ENCODE data around the gene C10orf95.

C10orf95 gene

GRCh38 chr10:102435133-102435497 is 16.2 kb downstream of the C10orf95 start:
- DNase-seq (ENCODE audit: low read depth in 2 of 2) = no peak

GRCh38 chr10:102434394-102435132 is 16.8 kb downstream of the C10orf95 start:
- no peak for DNase-seq (ENCODE audit: low read depth in 2 of 2)

- DNase-seq (ENCODE audit: low read depth in 2 of 2) = no peak
Observed at GRCh38 chr10:102433619-102434046, 17.7 kb downstream of the C10orf95 start.

- peak; percentile 98 to 99 for DNase-seq (ENCODE audit: low read depth in 2 of 2)
Observed at GRCh38 chr10:102432162-102432950, 19.0 kb downstream of the C10orf95 start, which contains the start of gene CUEDC2. Gene CUEDC2, minus strand, starts transcription at chr10:102432574. Its CDS starts 7,386 bp downstream, at chr10:102425188.

GRCh38 chr10:102431452-102432124 is 19.8 kb downstream of the C10orf95 start:
- no peak for DNase-seq (ENCODE audit: low read depth in 2 of 2)

- no peak for DNase-seq (ENCODE audit: low read depth in 2 of 2)
Observed at GRCh38 chr10:102429468-102429867, 21.9 kb downstream of the C10orf95 start.

- DNase-seq (ENCODE audit: low read depth in 2 of 2) = no peak
Observed at GRCh38 chr10:102426803-102427287, 24.5 kb downstream of the C10orf95 start.

GRCh38 chr10:102425444-102425843 is 25.9 kb downstream of the C10orf95 start:
- DNase-seq (ENCODE audit: low read depth in 2 of 2) = no peak

GRCh38 chr10:102424916-102425315 is 26.4 kb downstream of the C10orf95 start:
- DNase-seq (ENCODE audit: low read depth in 2 of 2) = no peak

GRCh38 chr10:102424145-102424544 is 27.2 kb downstream of the C10orf95 start:
- DNase-seq (ENCODE audit: low read depth in 2 of 2) = no peak

GRCh38 chr10:102423372-102423968 is 27.9 kb downstream of the C10orf95 start:
- DNase-seq (ENCODE audit: low read depth in 2 of 2) = no peak

- peak in 1 of 2 donors; percentile 58 for DNase-seq (ENCODE audit: low read depth in 2 of 2)
Observed at GRCh38 chr10:102422545-102423129, 28.7 kb downstream of the C10orf95 start.

- DNase-seq (ENCODE audit: low read depth in 2 of 2) = no peak
Observed at GRCh38 chr10:102421757-102422512, 29.4 kb downstream of the C10orf95 start.

- no peak for DNase-seq (ENCODE audit: low read depth in 2 of 2)
Observed at GRCh38 chr10:102421507-102421756, 29.9 kb downstream of the C10orf95 start.

- peak; percentile 94 to 96 for DNase-seq (ENCODE audit: low read depth in 2 of 2)
Observed at GRCh38 chr10:102420714-102421506, 30.4 kb downstream of the C10orf95 start, which contains the start of gene FBXL15. Gene FBXL15, plus strand, starts transcription at chr10:102420836. Its CDS starts 294 bp downstream, at chr10:102421130.

GRCh38 chr10:102420181-102420713 is 31.1 kb downstream of the C10orf95 start:
- no peak for DNase-seq (ENCODE audit: low read depth in 2 of 2)

GRCh38 chr10:102419269-102420180 is 31.8 kb downstream of the C10orf95 start:
- peak in 1 of 2 donors; percentile 58 for DNase-seq (ENCODE audit: low read depth in 2 of 2)

- no peak for DNase-seq (ENCODE audit: low read depth in 2 of 2)
Observed at GRCh38 chr10:102418622-102419268, 32.6 kb downstream of the C10orf95 start, which contains the start of gene PSD. Gene PSD, minus strand, starts transcription at chr10:102418785. Its CDS starts 1,747 bp downstream, at chr10:102417038.
